GM18511 (cell line): ENCODE measurements around the gene MST1.

Experiments
- ATAC-seq: cut with Tn5 transposase; IDR thresholded peaks from one replicate; pipeline ENCODE4 v1.9.1; 2021; ENCODE audit warnings: mild to moderate bottlenecking, moderate library complexity; ENCODE audit not compliant: unreplicated experiment

MST1 gene

DNA sequence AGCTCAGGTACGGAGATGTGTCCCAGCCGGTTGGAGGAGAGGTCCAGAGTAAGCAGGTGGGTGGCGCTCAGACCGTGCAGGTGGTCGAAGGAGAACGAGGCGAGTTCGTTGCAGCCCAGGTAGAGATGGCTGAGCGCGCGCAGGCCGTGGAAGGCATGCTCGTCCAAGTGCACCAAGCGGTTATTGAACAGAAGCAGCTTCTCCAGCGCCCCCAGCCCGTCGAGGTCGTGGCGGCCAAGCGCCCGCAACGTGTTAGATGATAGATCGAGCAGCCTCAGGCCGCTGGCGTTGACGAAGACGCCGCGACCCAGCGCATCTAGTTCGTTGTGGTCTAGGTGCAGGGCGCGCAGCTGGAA is 29.6 kb upstream of the MST1 start:
- ATAC-seq: no peak

DNA sequence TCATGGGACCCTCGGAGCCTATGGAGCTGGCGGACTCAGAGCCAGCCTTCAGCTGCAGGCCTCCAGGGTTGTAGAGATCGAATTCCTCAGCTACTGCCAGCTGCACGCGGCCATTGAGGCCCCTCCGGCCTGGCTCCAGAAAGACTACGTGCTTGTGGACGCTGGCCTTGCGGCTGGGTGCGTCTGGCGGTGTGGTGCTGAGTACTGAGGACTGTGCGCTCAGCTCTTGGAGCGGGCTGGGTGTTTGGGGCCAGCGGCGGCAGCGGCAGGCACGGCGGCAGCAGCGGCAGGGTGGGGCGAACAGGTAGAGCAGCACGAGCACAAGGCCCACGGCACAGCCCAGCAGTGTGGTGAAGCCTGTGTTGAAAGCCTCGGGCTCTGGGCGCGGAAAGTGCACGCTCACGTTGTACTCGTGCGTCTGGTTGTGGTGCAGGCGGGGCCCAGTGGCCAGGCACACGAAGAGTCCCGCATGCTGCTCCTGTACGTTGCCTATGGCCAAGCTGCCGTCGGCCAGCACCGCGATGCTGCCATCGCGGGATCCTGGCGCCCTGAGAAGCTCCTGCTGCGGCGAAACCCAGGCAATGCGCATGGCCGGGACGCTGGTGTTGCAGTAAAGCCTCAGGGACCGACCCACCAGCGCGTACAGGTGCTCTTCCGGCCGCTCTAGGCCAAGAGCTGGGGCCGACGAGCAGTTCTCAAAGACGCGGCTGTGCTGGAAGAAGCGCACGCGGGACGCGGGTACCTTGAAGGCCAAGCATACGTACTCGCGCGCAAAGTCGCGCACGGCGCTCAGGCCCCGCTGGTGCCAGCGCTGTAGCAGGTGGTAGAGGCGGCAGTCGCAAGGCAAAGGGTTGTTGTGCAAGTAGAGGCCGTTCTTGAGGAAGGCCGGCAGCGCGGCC is 28.9 kb upstream of the MST1 start:
- no peak for ATAC-seq

DNA sequence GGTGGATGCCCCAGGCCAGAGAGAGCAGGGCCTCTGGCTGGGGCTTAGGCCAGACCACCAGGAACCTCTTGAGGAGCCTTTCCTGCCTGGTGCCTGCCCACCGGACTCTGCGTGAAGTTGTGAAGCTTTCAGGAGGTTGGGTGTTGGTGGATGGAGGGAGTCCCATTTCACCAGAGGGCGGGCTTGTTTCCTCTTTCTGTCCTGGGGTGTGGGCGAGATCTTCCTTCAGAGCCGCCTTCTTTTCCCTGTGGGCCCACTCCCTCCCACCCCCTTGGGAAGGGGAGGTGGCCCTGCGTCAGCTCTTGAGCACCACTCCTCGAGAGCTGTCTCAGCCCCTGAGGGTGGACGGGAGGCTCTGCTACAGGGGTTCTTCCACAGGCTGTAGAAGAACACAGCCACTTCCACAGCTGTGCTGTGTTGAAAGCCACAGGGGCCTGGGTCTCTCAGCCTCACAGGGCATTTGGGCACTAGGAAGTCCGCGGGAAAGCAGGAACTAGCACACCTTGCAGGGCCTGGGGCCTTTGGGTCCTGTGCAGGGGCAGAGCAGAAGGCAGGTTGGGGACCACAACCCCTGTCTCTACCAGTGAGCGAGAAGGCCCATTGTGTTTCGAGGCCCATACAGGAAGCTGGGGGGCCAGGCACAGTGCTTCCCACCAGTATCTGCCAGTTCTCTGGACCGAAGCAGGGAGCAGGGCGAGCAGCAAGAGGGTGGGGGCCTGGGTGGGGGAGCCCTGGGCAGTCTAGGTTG is 28.1 kb upstream of the MST1 start:
- no peak for ATAC-seq

DNA sequence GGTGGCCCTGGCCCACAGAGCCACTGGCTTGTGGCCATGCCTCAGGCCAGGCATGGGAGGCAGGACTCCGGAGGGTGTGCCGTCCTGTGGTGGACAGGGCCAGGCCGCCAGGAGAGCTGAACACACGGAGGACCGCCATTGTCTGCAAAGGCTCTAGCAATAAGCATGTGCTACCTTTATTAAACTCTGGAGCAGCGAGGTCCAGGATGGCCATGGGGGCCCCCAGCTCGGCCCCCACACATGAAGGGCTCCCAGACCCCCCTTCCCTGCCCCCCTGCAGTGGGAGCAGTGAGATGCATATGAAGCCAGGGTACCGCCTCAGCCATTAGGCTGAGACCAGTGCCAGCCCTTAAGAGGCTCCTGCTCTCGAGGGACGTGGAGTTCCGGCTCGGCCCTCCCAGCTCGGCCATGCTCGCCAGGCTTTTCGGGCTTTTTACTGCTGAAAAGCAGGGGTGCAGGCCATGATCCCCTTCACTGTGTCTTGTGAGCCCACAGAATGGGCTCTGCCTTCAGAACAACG is 27.5 kb upstream of the MST1 start:
- no peak for ATAC-seq

DNA sequence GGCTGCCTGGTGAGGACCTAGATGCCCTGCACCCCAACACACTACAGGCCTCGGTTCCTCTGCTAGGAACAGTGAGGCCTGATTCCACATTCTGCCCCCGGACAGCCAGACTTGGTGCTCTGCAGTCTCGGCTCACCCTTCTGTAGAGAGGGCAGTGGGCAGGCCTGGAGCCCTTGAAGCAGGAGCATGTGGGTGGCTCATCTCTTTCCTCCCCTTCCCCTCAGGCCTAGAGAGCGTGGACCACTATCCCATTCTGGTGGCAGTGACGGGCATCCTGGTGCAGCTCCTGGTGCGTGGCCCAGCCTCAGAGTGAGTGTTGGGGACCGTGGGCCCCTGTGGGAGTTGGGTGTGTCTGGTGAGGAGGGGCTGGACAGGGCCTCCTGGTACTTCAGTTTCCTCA is 26.9 kb upstream of the MST1 start:
- ATAC-seq: no peak

DNA sequence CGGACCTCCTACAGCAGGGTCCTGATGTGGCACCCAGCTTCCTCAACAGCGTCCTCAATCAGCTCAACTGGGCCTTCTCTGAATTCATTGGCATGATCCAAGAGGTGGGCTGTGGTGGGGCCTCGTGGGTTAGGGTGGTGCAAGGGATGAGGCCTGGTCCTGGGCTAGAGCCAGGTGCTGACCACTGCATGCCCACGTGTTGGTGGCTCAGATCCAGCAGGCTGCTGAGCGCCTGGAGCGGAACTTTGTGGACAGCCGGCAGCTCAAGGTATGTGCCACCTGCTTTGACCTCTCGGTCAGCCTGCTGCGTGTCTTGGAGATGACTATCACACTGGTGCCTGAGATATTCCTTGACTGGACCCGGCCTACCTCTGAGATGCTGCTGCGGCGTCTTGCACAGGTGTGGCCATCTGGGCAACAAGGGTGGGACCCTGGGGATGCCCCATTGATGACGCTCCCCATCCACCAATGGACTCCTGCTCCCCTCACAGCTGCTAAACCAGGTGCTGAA is 26.4 kb upstream of the MST1 start:
- ATAC-seq: no peak

DNA sequence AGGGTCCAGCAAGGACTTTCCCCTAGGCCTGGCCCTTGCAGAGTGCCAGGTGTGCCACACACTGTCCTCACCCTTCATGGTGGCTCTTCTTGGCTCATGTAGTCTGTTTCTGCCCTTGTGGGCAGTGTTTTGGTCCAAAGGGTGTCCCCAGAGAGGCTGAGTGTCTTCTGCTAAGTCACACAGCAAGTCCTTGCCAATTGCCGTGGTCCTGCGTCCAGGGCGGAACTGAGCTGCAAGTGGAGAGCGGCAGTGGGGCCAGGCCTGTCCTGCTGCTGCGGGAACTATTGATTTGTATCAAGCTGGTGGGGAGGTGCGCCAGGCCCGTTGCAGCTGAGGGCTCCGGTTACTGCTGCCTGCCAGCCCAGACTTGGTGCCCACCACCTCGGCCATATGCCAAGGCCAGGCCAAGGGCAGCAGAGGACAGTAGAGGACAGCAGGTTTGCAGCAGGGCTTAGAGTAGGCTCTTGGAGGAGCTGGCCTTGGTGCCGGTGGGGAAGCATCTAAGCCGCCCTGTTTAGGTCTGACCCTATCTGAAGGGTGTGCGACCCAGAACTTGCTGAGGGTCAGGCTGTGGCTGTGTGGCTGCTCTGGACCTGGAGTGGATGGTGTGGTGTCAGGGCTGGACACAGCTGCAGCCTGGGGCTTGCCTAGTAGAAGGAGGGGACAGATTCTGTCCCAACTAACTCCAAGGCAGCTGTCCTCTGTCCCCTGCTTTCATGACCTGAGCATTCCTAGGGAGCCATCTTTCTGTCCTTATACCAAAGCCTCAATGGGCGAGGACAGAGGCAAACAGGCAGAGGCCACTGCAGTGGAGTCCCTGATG is 25.7 kb upstream of the MST1 start:
- no peak for ATAC-seq

DNA sequence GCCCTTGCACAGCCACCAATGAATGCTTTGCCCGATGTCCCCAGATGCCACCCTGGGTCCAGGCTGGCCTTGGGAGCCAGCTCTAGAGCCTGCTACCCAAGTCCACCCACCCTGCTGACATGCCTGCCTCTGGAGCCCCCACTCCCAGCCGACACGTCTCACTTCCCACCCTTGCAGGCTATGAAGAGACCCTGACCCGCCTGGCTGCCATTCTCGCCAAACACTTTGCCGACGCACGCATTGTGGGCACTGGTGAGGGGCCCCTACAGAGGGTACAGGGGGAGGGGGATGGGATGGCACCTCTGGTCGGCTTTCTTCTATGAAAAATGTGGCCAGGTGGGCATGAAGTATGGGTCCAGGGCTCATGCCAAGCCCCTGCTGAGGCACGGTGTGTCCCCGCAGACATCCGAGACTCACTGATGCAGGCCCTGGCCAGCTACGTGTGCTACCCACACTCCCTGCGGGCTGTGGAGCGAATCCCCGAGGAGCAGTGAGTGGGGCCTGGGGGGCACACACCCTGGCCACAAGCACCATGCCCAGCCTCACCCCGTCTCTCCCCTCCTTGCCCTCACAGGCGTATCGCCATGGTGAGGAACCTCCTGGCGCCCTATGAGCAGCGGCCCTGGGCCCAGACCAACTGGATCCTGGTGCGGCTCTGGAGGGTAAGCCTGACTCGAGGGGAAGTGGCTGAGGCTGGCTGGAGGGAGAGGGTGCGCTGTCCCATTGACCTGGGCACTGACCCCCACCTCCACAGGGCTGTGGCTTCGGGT is 24.2 kb upstream of the MST1 start:
- ATAC-seq: no peak

DNA sequence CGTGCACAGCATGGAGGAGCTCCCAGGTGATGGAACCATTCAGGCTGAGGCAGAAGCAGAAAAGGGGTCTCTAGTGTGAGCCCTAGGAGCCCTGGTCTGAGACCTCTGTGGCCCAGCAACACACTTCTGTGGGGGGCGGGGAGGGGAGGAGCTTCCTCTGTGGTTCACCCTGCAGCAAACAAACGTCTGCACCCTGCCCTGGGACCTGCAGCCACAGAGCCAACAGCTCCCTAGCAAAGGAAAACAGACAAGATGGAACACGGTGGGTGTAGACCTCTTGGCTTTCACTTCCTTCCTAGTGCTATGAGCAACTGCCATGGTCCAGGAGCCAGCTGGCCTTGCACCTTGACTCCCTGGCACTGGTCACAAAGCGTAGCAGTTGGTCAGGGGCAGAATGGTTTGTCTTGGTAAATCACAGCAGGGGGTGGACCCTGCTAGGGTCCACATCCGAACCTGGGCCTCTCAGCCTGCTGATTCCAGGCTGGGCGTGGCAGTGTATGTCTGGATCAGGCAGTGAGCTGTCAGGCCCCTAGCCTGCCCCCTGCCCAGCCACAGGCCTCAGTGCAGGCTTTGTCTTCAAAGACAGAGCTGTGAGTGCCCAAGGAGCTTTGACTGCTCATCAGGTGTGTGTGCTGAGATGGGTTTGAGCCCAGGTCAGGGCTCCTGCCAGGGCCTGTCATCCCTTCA is 23.5 kb upstream of the MST1 start:
- no peak for ATAC-seq

DNA sequence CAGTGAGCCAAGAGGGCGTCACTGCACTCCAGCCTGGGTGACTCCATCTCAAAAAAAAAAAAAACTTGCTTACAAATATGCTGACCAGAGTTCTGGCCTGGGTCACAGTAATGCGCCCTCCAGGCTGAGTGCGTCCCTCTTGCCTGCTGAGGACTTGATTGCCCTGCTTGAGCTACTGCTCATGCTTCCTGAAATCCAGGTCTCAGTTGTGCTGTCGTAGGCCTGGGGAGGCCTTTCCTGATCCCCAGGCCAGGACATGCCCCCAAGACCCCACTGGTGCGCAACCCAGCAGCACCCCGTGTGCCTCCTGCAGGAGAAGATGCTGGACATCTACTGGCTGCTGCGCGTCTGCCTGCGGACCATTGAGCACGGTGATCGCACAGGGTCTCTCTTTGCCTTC is 22.9 kb upstream of the MST1 start:
- ATAC-seq: no peak

DNA sequence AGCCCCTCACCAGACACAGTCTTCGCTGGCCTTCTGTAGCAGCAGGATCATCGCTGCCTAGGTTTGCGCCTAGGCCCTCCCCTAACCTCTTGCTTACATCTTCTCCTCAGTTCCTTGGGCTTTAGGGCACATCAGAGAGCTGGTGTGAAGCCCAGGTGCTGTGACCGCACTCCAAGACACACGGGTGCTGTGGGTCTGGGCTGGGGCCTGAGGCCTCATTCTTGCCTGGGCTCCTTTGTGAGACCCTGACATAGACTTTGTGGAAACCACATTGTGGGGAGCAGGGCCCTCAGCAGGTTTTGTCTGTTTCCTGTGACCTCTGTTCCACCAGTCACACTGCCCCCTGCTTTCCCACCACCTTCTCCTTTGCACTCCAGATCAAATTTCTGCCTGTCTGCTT is 22.2 kb upstream of the MST1 start:
- no peak for ATAC-seq

DNA sequence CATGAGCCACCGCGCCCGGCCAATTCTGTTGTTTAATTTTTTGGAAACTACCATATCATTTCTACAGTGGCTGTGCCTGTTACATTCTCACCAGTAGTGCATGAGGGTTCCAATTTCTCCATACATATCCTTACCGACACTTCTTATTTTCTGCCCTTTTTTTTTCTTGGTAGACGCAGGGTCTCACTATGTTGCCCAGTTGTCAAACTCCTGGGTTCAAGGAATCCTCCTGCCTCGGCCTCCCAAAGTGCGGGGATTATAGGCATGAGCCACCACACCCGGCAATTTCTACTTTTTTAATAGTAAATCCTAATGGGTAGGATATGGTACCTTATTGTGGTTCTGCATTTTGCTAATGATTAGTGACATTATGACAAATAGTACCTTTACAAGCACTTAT is 20.6 kb upstream of the MST1 start:
- ATAC-seq: no peak

DNA sequence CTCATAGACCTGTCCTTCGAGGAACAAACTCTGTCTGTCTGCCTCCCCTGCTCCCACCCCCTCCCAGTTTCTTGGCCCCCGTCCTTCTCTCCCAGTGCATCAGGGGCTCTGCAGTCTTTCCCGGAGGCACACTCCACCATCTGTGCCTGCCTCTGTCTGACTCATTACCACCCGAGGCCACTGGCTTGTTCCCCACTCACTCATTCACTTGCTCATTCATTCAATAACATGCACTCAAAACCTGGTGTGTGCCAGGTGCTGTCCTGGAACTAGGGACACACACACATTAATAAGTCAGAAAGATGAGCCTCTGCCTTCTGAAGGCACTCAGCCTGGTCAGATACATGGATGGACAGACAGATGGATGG is 17.8 kb upstream of the MST1 start:
- ATAC-seq: no peak

DNA sequence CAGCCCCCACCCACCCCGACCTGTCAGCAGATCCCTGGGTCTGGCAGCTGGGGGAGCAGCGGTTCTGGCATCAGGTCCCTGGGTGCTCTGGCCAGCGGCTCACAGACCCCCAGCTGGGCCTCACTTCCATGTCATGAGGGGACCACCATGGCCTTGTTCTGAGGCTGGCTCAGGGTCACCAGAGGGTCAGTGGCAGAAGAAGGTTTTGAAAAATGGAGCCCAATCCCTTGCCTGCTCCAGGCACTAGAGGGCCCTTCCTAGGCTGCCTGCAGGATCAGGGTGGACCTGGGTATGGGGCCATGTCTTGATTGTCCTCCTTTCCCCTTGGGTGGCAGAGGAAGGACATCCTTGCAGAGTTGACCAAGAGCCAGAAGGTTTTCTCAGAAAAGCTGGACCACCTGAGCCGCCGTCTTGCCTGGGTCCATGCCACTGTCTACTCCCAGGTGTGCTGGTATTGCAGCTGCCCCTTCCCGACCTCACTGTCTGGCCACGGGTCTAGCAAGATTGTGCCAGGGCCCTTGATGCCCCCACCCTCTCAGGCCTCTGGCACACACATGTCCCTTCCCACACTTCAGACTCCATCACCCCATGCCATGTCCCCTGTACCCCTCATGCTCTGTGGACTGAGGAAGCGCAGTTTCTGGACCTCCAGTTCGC is 17.3 kb upstream of the MST1 start:
- ATAC-seq: no peak

DNA sequence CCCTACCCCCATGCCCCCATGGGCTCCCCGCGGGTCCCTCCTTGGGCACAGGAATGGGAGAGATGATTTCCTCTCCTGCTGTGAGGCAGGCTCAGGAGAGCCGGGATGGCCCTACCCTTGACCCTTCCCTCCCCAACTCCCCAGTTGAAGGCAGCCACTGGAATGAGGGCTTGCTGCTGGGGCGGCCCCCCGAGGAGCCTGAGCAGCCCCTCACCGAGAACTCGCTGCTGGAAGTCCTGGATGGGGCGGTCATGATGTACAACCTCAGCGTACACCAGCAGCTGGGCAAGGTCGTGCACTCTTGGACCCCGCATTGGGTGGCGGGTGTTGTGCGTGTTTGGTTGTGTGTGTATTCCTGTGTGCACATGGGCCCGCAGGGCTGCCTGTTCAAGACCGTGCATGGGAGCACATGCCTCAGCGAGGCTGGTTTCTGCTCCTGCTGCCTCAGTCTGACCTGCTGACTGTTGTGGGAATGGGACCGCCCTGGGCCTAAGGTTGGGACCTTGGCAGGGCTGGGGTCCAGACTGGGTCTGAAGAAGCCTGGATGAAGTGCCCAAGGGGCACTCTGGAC is 16.2 kb upstream of the MST1 start:
- ATAC-seq: no peak

DNA sequence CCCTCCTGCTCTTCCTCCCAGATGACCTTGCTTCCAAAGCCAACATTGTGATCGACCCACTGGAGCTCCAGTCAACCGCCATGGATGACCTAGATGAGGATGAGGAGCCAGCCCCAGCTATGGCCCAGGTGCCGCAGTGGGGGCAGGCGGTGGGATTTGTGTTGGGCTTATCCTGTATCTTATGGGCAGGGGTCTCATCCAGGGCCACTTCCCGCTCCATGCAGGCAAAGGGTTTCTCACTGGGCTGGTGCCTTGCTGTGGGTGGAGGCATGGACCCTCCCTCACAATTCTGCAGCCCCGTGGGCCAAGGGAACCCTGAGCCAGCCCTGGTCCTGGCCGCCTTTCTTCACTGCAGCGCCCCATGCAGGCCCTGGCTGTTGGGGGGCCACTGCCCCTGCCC is 15.4 kb upstream of the MST1 start:
- ATAC-seq: no peak

DNA sequence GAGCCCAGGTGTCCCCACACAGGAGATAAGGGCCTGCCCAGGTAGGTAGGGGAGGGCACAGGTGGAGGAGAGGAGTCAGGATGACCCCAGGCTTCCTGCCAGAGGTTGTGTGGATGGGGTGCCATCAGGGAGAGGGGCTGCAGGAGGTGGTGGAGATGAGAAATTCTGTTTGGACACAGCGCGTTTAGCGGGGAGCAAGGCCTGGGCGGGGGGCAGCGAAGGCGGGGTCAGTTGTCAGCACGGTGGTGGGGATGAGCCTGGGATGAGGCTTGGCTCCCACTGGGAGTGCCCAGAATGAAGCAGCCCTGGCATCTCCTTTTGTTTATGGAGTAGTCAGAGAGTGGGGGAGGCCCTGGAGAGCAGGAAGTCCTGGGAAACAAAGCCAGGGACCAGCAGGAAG is 14.7 kb upstream of the MST1 start:
- ATAC-seq: no peak

DNA sequence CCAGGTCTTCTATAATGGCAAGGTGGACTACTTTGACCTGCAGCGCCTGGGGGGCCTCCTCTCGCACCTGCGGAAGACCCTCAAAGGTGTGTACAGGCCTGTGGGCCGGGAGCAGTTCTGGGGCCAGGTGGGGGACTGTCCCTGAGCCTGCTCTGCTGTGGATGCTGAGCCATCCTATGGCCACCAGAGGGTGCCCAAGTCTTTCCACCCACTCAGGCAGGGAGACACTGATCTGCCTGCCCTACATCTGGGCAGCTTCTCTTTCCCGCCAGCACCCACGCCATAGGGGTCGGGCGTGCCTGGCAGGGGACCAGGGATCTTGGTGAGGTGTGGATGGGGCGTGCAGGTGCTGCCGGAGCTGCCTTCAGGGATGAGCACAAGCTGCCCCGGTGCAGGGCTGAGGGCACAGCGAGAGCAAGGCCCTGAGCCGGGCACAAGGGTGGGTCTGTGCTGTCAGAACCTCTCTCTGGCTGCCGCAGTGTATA is 14.2 kb upstream of the MST1 start:
- peak; percentile 71 for ATAC-seq

DNA sequence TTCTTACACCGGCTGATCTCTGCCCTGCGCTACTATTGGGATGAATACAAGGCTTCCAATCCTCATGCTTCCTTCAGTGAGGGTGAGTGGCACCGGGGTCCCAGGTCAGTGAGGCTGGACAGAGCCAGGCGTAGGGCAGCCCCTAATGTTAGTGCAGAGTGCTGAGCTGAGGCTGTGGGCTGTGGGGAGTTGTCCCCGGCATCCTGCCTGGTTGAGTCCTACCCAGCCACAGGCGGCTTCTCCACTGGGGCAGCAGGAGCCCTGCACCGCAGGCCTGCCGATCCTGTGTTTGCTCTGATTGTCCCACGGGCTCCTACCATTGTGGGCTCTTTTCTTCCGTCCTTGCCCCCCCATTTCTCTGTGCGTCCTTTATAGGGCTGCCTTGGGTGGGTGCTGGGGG is 13.4 kb upstream of the MST1 start:
- no peak for ATAC-seq
